Lung (tissue), 12 donors: ENCODE data around the gene CGN. TPM values are rescaled to one million over a fixed set of nuclear protein-coding genes. Genes with fewer than 3 reads are reported as not detected.

Experiments used
- ATAC-seq: fragments of 200-7000 bp; cut with Tn5 transposase; one replicate; pipeline ENCODE4 v1.9.1; 2020; ENCODE audit warnings: moderate number of reproducible peaks; ENCODE audit not compliant: insufficient read depth, low FRiP score
- DNase-seq, 3 donors: peaks; one replicate each; pipeline ENCODE4 v3.0.0-alpha.2; 2013 to 2017
- H3K27ac ChIP-seq, 2 donors: one replicate each; pipeline ENCODE4 v1.5.1; 2013; ENCODE audit warnings: mild to moderate bottlenecking in 2 of 2, moderate library complexity in 2 of 2, control low read depth in 1 of 2, inconsistent platforms in 1 of 2, low read depth in 1 of 2, low read length in 1 of 2
- H3K27me3 ChIP-seq, 3 donors: one replicate each; pipeline ENCODE4 v1.5.1; 2013; ENCODE audit warnings: low read length in 2 of 3; ENCODE audit not compliant: control insufficient read depth in 3 of 3, insufficient read depth in 3 of 3
- H3K36me3 ChIP-seq, 4 donors: one replicate each; pipeline ENCODE4 v1.5.1; 2013; ENCODE audit warnings: low read length in 4 of 4, mild to moderate bottlenecking in 1 of 4, moderate library complexity in 1 of 4; ENCODE audit not compliant: control insufficient read depth in 4 of 4, insufficient read depth in 4 of 4
- H3K4me1 ChIP-seq, 5 donors: one replicate each; pipeline ENCODE4 v1.5.1; 2013; ENCODE audit warnings: low read length in 5 of 5, mild to moderate bottlenecking in 2 of 5, moderate library complexity in 1 of 5; ENCODE audit not compliant: control insufficient read depth in 5 of 5, insufficient read depth in 5 of 5
- H3K4me3 ChIP-seq: one replicate; pipeline ENCODE4 v1.5.1; 2013; ENCODE audit warnings: mild to moderate bottlenecking, control low read depth, moderate library complexity
- H3K9ac ChIP-seq, 2 donors: one replicate each; pipeline ENCODE4 v1.5.1; 2013; ENCODE audit warnings: low read length in 2 of 2, control low read depth in 1 of 2; ENCODE audit not compliant: insufficient read depth in 1 of 2
- H3K9me3 ChIP-seq, 4 donors: one replicate each; pipeline ENCODE4 v1.5.1; 2013; ENCODE audit warnings: low read length in 3 of 4, mild to moderate bottlenecking in 1 of 4, moderate library complexity in 1 of 4; ENCODE audit not compliant: control insufficient read depth in 4 of 4, insufficient read depth in 3 of 4
- WGBS, 2 donors: extraction: QIAGEN DNeasy Blood & Tissue Kit; methylation state at CpG; one replicate each; pipeline ENCODE4 v1.1.7; 2013; 5-methylcytosine and 5-hydroxymethylcytosine counted together
- polyA plus RNA-seq, 2 donors: library from polyadenylated mRNA; stranded (reverse); fragments of 200-250 nt; gene quantifications; one replicate each; pipeline ENCODE4 v1.2.1, GENCODE V29; 2013
- total RNA-seq, 2 donors: library from RNA; depleted of rRNA in 1 of 2; stranded (reverse); fragments of >200 nt in 1 of 2; gene quantifications; one replicate each; pipeline ENCODE4 v1.2.1, GENCODE V29; 2014 to 2021
- TF ChIP-seq, protein P1 (sequence below): IDR thresholded peaks from 2 replicates; pipeline ENCODE4 v1.5.1; 2012; ENCODE audit warnings: mild to moderate bottlenecking; ENCODE audit errors: control extremely low read depth, extremely low read depth
- donor health status: control.
- donor health status: control.
- donor health status: Bipolar disorder and iron deficiency.
- donor health status: healthy.
- donor health status: DM: yes; HTN: yes; CAD: no.

CGN gene
- total and polyA plus RNA-seq, 4 donors = 23.4 to 74.9 (median 36.8) TPM

DNA sequence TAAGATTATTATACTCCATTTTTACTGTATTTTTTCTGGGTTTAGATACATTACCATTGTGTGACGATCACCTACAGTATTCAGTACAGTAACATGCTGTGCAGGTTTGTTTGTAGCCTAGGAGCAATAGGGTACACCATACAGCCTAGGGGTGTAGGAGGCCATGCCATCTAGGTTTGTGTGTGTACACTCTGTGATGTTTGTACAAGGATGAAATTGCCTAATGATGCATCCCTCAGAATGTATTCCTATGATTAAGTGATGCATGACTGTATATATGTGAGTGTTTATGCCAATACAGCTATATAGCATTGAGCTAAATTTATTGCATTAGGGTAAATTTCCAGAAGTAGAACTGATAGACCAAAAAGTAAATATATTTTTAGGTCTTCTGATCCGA, 52.2 kb downstream of the CGN start:
- 49 to 92% methylated on average over 2 of the region's 2 CpGs for WGBS, 2 donors

DNA sequence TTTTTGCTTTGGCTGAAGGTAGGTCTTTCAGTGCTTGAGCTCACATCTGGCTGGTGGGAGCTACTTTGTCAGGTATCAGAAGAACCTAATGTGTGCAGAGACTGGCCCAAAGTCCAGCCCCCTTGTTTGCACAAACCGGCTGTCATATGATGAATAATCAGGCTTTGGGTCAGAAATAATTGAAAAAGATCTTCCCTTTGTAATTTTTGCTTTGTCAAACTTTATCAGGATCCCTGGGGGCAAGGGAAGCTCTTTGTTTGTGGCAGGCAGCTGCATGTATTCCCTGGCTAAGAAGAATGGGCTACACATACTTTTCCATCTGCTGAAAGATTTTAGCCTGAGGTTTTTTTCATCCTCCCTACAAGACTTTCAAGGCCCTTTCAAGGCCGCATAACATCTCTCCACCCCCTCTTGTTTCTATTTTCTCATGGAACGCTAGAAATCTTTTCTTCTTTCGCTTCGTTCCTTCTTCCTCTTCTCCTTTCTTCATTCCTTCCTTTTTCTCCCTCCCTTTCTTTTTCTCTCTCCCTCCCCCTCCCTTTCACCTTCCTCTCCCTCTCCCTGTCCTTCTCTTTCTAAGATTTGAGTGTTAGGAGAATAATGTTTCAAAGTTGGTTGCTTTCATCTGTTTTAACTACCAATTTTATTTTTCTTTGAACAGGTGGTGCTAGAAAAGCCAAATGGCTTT, 54.5 kb downstream of the CGN start:
- H3K9ac ChIP-seq = no peak overlapping the region
- no peaks in the 10 kb centered on the region for H3K4me1 ChIP-seq
- no peak overlapping the region for H3K27ac ChIP-seq
- ATAC-seq = no peak
- no peaks in the 10 kb centered on the region for H3K9me3 ChIP-seq
- 73 to 76% methylated on average over 5 of the region's 5 CpGs for whole genome bisulfite sequencing, 2 donors
- TF ChIP-seq, protein P1, sequence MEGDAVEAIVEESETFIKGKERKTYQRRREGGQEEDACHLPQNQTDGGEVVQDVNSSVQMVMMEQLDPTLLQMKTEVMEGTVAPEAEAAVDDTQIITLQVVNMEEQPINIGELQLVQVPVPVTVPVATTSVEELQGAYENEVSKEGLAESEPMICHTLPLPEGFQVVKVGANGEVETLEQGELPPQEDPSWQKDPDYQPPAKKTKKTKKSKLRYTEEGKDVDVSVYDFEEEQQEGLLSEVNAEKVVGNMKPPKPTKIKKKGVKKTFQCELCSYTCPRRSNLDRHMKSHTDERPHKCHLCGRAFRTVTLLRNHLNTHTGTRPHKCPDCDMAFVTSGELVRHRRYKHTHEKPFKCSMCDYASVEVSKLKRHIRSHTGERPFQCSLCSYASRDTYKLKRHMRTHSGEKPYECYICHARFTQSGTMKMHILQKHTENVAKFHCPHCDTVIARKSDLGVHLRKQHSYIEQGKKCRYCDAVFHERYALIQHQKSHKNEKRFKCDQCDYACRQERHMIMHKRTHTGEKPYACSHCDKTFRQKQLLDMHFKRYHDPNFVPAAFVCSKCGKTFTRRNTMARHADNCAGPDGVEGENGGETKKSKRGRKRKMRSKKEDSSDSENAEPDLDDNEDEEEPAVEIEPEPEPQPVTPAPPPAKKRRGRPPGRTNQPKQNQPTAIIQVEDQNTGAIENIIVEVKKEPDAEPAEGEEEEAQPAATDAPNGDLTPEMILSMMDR = no peak
- no peak overlapping the region for H3K4me3 ChIP-seq
- DNase-seq = no peak
- no peaks in the 10 kb centered on the region for H3K27me3 ChIP-seq
- peaks cover 0 to 9% (median 0%) of the 10 kb centered on the region in 4 donors for H3K36me3 ChIP-seq

More for the DNA sequence above, 52.2 kb downstream of the CGN start:
- TF ChIP-seq, protein P1 = no peak
- H3K9me3 ChIP-seq = no peaks in the 10 kb centered on the region
- H3K4me1 ChIP-seq = no peaks in the 10 kb centered on the region
- H3K36me3 ChIP-seq = peaks cover 0 to 7% (median 0%) of the 10 kb centered on the region in 4 donors
- no peak for DNase-seq
- H3K4me3 ChIP-seq = no peak overlapping the region
- no peak for ATAC-seq
- H3K9ac ChIP-seq = no peak overlapping the region
- H3K27ac ChIP-seq = no peak overlapping the region
- H3K27me3 ChIP-seq = no peaks in the 10 kb centered on the region

DNA sequence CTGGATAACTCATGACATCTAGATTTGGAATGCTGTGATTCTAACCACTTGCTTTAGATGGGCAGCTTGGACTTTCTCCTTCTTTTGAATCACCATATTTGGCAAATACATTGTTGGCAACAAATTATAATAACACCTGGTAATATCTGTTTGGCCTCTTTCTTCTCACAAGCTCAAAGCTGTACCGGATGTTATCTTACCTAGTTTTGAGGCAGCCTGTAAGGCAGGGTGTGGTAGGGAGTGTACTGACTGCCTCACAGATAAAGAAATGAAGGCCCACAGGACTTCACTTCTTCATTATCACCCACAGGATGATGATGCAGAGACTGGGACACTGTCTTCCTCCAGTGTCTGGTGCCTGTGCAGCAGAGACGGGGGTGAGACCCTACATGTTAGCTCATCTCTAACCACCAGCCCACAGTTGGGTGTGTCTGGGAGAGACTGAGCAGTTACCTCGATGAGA, 57.5 kb downstream of the CGN start:
- no peaks in the 10 kb centered on the region for H3K27me3 ChIP-seq
- H3K9me3 ChIP-seq = no peaks in the 10 kb centered on the region
- no peak overlapping the region for H3K27ac ChIP-seq
- 85 to 86% methylated on average over 3 of the region's 3 CpGs for WGBS, 2 donors
- H3K9ac ChIP-seq = no peak overlapping the region
- TF ChIP-seq, protein P1 = no peak
- H3K36me3 ChIP-seq = peaks cover 0 to 9% (median 0%) of the 10 kb centered on the region in 4 donors
- H3K4me1 ChIP-seq = no peaks in the 10 kb centered on the region
- H3K4me3 ChIP-seq = no peak overlapping the region
- DNase-seq (no peak), ATAC-seq (no peak)

DNA sequence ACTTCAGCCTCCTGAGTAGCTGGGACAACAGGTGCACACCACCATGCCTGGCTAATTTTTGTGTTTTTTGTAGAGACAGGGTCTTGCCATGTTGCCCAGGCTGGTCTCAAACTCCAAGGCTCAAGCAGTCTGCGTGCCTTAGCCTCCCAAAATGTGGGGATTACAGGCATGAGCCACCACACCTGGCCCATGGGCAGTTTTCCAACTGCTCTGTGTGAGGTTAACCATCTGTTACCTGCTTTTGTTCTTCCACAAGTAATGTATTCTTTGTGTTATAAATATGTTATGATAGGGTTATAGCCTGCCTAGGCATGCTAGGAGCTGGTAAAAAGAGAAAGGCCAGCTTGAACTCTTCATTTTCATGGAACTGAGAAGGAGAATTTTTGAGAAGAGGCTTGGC, 59.6 kb downstream of the CGN start:
- Histone ChIP-seq H3K36me3 (peaks cover 0 to 8% (median 0%) of the 10 kb centered on the region in 4 donors), H3K27me3 (no peaks in the 10 kb centered on the region), H3K27ac (no peak overlapping the region), H3K4me3 (no peak overlapping the region), H3K9me3 (no peaks in the 10 kb centered on the region), H3K9ac (no peak overlapping the region), H3K4me1 (no peaks in the 10 kb centered on the region)
- TF ChIP-seq, protein P1 = no peak
- 83 to 89% methylated on average over 1 of the region's 1 CpG for WGBS, 2 donors
- no peak for ATAC-seq
- no peak for DNase-seq
